Stimulated activated CD8-positive, alpha-beta memory T cell treated with anti-CD3 and anti-CD28 coated beads, Interleukin-7, amount 100 ng/mL, for 1 hour (primary cell): ENCODE results near the gene BCL10.
A peak's percentile ranks its signal among the peaks of the same experiment; 100 is the strongest.

Experiments used
- DNase-seq, 2 donors: peaks; one replicate each; pipeline ENCODE4 v3.0.0-alpha.2; 2020; ENCODE audit warnings: low read depth in 2 of 2

BCL10 gene

GRCh38 chr1:85297855-85298629 lies 21.6 kb upstream of the BCL10 start:
- peak; percentile 22 to 46 for DNase-seq

- DNase-seq = no peak
Observed at GRCh38 chr1:85297538-85297854, 21.1 kb upstream of the BCL10 start.

DNA sequence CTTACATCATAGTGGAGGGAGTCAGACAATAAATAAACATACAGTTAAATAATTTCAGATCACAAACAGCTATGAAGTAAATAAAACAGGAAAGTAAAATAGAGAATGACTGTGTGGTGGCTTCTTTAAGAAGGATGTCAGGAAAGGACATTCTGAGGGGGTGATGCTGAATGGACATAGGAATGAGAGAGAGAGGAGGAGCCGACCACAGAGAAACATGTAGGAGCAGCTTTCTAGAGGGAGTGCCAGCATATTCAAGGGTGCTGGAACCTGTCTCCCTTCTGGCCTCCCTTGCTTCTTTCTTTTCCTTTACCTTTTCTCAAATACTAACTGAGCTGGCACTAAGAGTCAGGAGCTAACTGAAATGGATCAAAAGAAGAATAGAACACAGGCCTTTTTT lies 20.5 kb upstream of the BCL10 start:
- no peak for DNase-seq

GRCh38 chr1:85295654-85296053 lies 19.2 kb upstream of the BCL10 start:
- DNase-seq = no peak

DNA sequence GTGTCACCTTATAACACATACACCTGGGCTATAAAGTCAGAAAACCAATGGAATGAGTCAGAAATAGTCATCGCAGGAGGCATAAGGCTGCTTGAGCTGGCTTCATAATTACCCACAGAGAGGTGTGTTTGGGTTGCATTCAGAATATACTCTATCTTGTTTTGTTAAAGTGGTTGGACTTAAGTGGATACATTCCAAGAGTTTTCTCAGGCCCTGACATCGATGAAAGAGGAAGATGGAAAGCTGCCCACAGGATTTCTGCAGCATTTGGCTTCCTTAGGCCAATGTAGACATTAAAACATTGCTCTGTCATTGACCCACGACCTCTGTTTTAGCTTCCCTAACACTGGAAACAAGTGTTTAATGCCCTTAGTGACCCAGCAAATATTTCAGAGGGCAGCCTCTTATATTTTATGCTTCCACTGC lies 18.6 kb upstream of the BCL10 start:
- no peak for DNase-seq

DNA sequence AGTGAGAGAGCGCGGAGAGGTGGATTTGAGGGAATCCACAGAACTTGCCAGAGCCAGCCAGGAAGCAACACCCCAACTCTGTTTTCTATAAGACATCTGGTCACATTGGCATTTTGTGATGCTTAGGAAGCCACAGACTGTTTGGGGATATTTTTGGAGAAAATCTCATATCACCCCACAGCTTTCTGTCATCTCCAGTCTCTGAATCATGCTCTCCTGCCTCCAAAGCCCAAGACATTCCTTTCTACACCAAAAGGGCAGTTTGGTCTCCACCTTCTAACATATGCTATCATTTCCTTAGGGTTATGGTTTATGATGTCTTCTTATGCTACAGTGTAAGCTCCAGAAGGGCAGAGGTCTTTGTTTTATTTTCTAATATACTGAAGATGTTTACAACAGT lies 14.4 kb upstream of the BCL10 start:
- no peak for DNase-seq

DNA sequence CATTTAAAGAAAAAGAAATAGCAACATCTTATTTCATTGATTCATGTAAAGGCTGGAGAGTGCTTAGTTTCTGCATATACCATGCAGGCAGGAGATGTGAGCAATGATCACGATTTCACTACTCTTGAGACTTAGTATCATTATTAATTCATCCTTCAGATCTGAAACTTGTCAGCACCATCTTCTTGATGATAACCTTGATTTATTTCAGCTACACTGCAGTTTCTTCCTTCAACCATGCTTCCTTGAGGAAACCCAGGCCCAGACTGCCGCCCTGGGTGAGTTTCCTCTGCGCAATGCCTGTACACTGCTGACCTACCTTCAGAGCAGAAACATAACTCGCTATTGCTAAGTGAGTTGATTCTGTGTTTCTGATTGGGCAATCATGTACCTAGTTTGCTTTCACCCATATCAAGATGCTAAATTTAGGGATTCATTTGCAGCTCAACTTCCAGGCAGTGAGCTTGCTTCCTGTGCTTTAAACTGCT lies 13.5 kb upstream of the BCL10 start:
- no peak for DNase-seq

- no peak for DNase-seq
Observed at GRCh38 chr1:85289207-85289847, 12.9 kb upstream of the BCL10 start.

- no peak for DNase-seq
Observed at GRCh38 chr1:85284202-85284601, 7.8 kb upstream of the BCL10 start.

DNA sequence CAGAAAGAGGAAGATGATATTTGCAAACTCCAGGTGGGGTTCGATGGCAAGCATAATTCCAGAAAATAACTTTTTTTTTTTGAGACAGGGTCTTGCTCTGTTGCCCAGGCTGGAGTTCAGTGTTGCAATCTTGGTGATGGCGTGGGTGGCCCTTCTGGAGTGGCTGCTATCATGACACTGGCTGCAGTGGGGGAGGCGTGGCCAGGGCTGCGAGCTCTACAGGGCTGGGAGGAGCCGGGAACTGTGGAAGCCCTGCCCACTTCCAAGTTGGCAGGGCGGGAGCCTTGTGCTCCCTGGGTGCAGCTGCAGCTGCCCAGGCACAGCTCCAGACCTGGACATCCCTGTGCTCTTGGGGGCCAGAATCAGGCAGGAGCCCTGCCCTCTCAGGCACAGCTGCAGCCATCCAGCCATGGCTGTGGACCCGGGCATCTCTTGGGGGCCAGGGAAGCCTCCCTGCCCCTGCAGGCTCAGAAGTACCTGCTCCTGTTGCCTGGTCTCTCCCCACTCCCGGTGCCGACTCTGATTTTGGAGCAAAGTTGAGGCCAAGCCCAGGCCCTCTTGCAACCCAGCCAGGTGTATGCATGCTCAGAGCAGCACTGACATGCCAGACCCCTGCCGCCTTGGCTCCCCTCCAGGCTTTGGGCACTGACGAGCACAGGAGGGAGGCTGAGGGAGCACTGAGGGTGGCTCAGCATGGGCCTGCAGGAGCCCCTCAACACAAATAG lies 7.2 kb upstream of the BCL10 start:
- DNase-seq = no peak

GRCh38 chr1:85282424-85282823 lies 6.0 kb upstream of the BCL10 start:
- no peak for DNase-seq

DNA sequence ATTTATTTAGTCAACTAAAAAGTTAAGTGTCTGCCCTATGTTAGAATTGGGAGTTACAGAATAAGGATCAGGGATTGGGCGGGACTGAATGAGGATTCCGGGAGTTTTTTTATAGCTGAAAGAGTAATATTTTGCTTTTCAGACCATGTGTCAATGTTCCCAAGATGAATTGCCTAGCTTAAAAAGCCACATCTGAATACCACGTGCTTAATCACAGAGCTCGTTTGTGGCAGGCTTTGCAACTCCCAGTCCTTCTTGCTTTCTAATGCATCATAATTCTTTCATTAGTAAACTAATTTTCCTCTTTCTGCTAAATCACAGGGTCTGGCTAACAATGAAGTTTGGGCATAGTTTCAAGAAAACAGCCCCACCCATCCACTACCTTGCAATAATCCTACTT lies 4.2 kb upstream of the BCL10 start:
- no peak for DNase-seq

- no peak for DNase-seq
Observed at GRCh38 chr1:85279458-85280080, 3.1 kb upstream of the BCL10 start.

DNA sequence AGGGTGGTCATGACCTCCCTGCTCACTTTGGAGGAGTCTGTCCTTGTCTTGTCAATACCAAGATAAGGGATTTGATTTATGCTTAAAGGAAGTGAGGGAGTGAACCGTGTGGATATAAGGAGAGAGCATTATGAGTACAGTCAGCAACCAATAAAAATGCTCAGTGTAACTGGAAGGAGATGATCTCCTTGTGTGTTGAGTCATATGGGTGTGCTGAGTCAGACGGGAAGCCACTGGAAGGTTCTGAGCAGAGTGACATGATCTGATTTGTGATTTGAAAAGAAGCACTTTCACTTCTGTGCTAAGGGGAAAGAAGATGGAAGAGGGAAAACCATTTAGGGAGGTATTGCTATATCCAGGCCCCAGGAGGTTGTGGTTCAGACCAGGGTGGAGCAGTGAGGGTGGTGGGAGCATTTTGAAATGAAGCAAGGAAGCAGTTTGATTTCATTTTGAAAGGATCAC lies 2.5 kb upstream of the BCL10 start:
- no peak for DNase-seq

GRCh38 chr1:85277802-85278201 lies 1.4 kb upstream of the BCL10 start:
- DNase-seq = no peak

DNA sequence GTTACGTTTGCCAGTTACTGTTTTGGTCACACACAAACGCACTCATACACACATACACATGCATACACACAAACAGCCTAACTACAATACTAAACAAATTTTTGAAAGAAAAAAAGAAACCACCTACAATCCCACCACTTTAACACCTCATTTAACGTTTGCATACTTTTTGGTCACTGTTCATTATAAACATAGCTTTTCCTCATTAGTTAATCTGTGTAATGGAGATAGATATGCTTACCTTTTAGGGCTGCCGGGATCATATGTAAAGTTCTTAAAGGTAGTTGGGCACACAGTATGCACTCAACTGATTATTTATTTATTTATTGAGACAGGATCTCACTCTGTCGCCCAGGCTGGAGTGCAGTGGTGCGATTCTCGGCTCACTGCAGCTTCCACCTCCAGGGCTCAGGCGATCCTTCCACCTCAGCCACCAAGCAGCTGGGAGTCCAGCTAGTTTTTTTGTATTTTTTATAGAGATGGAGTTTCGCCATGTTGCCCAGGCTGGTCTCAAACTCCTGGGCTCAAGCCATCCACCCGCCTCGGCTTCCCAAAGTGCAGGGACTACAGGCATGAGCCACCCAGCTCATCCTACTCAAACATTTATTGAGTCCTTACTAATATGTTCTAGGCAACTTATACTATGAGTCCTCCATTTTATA lies 677 bp upstream of the BCL10 start:
- no peak for DNase-seq

DNA sequence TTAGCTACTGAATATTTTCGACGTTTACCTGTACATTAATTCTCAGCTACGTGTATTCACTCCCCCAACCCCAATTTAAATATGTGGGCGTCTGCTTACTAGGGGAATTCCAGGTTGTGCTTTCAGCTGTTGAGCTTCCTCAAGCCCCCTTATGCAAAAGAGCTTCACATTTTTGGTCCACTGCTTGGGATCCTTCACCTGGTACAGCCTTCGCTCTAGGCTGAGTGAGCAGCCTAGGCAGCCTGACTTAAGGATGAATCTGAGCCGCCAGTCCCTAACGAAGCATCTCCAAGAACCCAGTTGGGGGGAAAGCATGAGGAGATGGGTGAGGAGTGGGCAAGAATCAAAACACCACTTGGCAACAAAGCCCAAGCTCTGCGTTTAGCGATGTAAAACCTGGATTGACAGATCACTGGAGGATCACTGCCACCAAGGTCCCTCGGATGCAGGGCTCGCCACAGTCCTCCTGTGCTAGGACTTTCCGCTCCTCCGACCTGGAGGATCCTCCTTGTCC lies 674 bp downstream of the BCL10 start:
- no peak for DNase-seq

DNA sequence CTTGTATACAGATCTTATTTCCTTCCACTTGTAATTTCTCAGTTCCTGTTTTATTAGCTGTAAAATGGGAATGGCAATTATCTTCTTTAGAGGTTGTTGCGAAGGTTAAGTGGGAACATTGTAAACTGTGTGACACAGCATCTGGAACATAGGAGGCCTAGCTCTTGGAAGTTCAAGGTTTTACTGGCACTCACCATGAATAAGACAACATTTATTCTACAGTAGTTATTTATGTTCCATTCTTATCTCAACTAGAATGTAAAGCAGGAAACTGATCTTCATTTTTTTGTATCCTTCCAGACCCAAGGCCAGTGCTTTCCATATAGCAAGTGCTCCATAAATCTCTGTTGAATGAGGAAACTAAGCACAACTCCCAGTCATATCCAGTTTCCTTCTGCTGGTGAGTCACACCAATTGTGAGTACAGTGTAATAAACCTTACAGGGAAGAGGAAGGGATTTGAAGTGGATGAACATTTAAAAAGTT lies 1.4 kb downstream of the BCL10 start:
- DNase-seq = no peak

GRCh38 chr1:85273397-85273796 lies 3.0 kb downstream of the BCL10 start:
- DNase-seq = no peak

DNA sequence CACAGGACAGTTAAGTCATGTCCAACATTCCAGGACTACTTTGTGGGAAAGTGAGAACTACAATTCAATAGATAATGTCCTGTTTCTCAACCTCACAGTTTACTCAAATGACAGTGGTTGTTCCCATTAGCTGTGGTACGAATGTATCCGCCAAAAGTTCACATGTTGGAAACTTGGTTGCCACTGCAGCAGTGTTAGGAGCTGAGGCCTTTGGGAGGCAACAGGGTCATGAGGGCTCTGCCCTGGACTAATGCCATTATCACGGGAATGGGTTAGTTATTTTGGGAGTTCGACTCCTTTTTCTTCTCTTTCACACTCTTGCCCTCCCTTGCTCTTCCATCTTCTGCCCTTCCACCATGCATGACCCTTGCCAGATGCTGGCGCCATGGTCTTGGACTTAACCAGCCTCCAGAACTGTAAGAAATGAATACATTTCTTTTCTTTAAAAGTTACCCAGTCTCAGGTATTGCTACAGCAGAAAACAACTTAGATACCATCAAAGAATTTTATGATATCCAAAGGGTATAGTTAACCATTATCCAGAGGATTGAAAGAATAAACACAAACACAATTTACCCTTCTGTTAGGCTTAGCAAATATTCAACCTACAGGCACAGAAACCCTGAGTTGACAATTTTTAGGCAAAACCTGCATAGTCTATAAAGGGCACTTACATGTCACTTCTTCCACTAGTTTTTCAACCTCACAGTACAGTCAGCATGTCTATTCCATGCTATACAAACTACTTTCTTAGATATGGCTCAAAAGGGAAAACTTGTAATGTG lies 7.4 kb downstream of the BCL10 start:
- no peak for DNase-seq

DNA sequence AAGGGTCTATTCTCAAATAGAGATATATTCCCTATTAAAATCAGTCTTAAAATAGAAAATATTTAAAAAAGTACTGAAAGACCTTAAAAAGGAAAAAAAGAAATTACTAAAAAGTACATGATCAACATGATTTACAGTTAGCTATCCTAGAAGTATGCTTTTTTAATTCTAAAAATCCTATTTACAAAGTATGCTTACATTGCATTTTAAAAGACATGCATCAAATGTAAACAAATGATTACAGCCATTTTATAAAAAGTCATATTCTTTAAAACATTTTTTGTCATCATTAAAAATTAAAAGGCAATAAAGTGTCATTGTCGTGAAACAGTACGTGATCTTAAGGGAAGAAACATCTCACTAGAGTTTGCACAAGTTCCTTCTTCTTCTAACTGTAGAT lies 9.1 kb downstream of the BCL10 start:
- DNase-seq = no peak
